SK-N-SH treated with all-trans-retinoic acid at 6 μM for 48 hours (cell line): ENCODE data around the gene PILRA.

Experiments
- ATAC-seq: fragments of 200-7000 bp; cut with Tn5 transposase; 3 replicates; pipeline ENCODE4 v1.9.1; 2020; ENCODE audit warnings: mild to moderate bottlenecking, moderate library complexity
- ARNTL ChIP-seq: fragments of 450-650 bp; formaldehyde crosslinking; IDR thresholded peaks from 2 replicates; pipeline ENCODE4 v1.5.0; 2020; ENCODE audit warnings: low read depth, mild to moderate bottlenecking, moderate library complexity, borderline replicate concordance
- BACH2 ChIP-seq: fragments of 250-450 bp; sonication (Bioruptor Pico); IDR thresholded peaks from 2 replicates; pipeline ENCODE4 v1.9.0; 2021; ENCODE audit warnings: mild to moderate bottlenecking, borderline replicate concordance
- CREB5 ChIP-seq: fragments of 250-450 bp; sonication (Bioruptor Pico); IDR thresholded peaks from 2 replicates; pipeline ENCODE4 v1.5.1; 2020; ENCODE audit warnings: low read depth, mild to moderate bottlenecking, moderate library complexity
- CSDC2 ChIP-seq: fragments of 250-450 bp; sonication (Bioruptor Pico); IDR thresholded peaks from 2 replicates; pipeline ENCODE4 v1.5.0; 2020; ENCODE audit warnings: mild to moderate bottlenecking, moderate library complexity
- CSRNP3 ChIP-seq: fragments of 250-450 bp; sonication (Bioruptor Pico); IDR thresholded peaks from 2 replicates; pipeline ENCODE4 v1.5.1; 2021; ENCODE audit warnings: mild to moderate bottlenecking, moderate library complexity
- ESRRG ChIP-seq: fragments of 250-450 bp; sonication (Bioruptor Pico); IDR thresholded peaks from 2 replicates; pipeline ENCODE4 v1.6.1; 2021; ENCODE audit warnings: mild to moderate bottlenecking
- GLIS3 ChIP-seq: fragments of 250-450 bp; sonication (Bioruptor Pico); IDR thresholded peaks from 2 replicates; pipeline ENCODE4 v1.5.0; 2020; ENCODE audit warnings: mild to moderate bottlenecking, moderate library complexity
- ISL1 ChIP-seq: fragments of 250-450 bp; sonication (Bioruptor Pico); IDR thresholded peaks from 2 replicates; pipeline ENCODE4 v2.1.2; 2022; ENCODE audit warnings: mild to moderate bottlenecking, moderate library complexity
- OSR1 ChIP-seq: fragments of 250-450 bp; sonication (Bioruptor Pico); IDR thresholded peaks from 2 replicates; pipeline ENCODE4 v1.8.0; 2022; ENCODE audit warnings: moderate library complexity, mild to moderate bottlenecking, inconsistent platforms
- POU6F1 ChIP-seq: fragments of 250-450 bp; sonication (Bioruptor Pico); IDR thresholded peaks from 2 replicates; pipeline ENCODE4 v1.8.0; 2021; ENCODE audit warnings: low read depth, mild to moderate bottlenecking, moderate library complexity, borderline replicate concordance
- PPARA ChIP-seq: fragments of 250-450 bp; sonication (Bioruptor Pico); IDR thresholded peaks from 2 replicates; pipeline ENCODE4 v1.5.0; 2020; ENCODE audit warnings: mild to moderate bottlenecking, borderline replicate concordance
- RARB ChIP-seq: fragments of 250-450 bp; sonication (Bioruptor Pico); IDR thresholded peaks from 2 replicates; pipeline ENCODE4 v1.8.0; 2021; ENCODE audit warnings: mild to moderate bottlenecking, moderate library complexity
- SNAI2 ChIP-seq: fragments of 250-450 bp; sonication (Bioruptor Pico); IDR thresholded peaks from 2 replicates; pipeline ENCODE4 v1.5.0; 2020; ENCODE audit warnings: mild to moderate bottlenecking, moderate library complexity
- TCF4 ChIP-seq: fragments of 250-450 bp; sonication (Bioruptor Pico); IDR thresholded peaks from 2 replicates; pipeline ENCODE4 v1.8.0; 2021; ENCODE audit warnings: mild to moderate bottlenecking, moderate library complexity, borderline replicate concordance
- TOX ChIP-seq: fragments of 250-450 bp; sonication (Bioruptor Pico); IDR thresholded peaks from 2 replicates; pipeline ENCODE4 v1.8.0; 2021; ENCODE audit warnings: mild to moderate bottlenecking, moderate library complexity, borderline replicate concordance
- ZC3H10 ChIP-seq: fragments of 250-450 bp; sonication (Bioruptor Pico); IDR thresholded peaks from 2 replicates; pipeline ENCODE4 v1.5.1; 2021; ENCODE audit warnings: mild to moderate bottlenecking, moderate library complexity
- ZFP3 ChIP-seq: fragments of 250-450 bp; sonication (Bioruptor Pico); IDR thresholded peaks from 2 replicates; pipeline ENCODE4 v1.5.0; 2020; ENCODE audit warnings: mild to moderate bottlenecking, moderate library complexity
- ZNF565 ChIP-seq: fragments of 450-650 bp; formaldehyde crosslinking; conservative IDR thresholded peaks from 2 replicates; pipeline ENCODE4 v1.5.0; 2020; ENCODE audit warnings: low read depth, mild to moderate bottlenecking, moderate library complexity
- ZNF8 ChIP-seq: fragments of 450-650 bp; formaldehyde crosslinking; IDR thresholded peaks from 2 replicates; pipeline ENCODE4 v1.5.0; 2020; ENCODE audit warnings: mild to moderate bottlenecking, moderate library complexity
- TF ChIP-seq, protein P1 (sequence below): fragments of 250-450 bp; sonication (Bioruptor Pico); IDR thresholded peaks from 2 replicates; pipeline ENCODE4 v1.8.0; 2020; ENCODE audit warnings: mild to moderate bottlenecking, moderate library complexity, borderline replicate concordance

Gene PILRA

DNA sequence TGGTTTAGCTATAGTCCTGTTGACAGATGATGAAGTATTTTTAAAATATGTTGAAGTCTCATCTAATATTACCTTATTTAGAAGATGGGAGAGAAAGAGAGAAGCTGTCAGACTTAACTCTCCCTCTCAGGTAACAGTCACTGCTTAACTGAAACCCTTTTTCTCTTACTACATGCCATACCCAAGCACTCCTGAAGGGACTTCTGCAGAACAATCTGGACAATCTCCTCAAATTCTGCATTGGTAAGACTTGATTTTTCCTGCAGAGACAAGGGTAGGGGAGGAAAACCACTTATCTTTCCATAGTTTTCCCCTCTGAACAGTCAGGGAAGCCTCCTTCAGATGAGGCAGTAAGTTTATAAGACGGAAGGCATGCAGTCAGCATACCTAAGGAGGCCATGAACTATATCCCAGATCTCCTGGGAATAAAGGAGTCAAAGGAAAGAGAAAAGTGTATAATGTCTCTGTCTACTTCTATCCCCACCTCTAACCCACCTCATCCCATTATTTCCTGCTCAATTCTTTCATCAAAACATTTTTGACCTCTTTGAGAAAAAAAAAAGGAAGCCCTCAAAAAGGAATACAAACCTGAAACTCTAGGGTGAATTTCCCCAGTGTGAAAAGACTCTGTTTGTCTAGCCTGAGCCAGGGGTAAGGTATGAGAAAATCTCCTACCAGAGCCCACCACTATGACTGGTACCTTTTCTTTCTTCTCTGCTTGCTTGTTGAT, 45.8 kb downstream of the PILRA start:
- TF ChIP-seq ZNF565 (CRISPR knock-in tag) (no peak), ARNTL (no peak), SNAI2 (no peak), OSR1 (CRISPR knock-in tag) (no peak), TCF4 (CRISPR knock-in tag) (no peak), ESRRG (CRISPR knock-in tag) (no peak), BACH2 (CRISPR knock-in tag) (no peak), ZNF8 (CRISPR knock-in tag) (no peak), RARB (no peak), GLIS3 (CRISPR knock-in tag) (no peak), CSRNP3 (no peak)
- ATAC-seq = peak; percentile 73

GRCh38 chr7:100419660-100420226, 46.5 kb downstream of the PILRA start:
- ATAC-seq = no peak
- TF ChIP-seq TOX (CRISPR knock-in tag) (no peak), ISL1 (CRISPR knock-in tag) (no peak), POU6F1 (CRISPR knock-in tag) (no peak), TCF4 (CRISPR knock-in tag) (no peak), ZNF8 (CRISPR knock-in tag) (no peak), PPARA (CRISPR knock-in tag) (no peak), CREB5 (CRISPR knock-in tag) (no peak), ZC3H10 (CRISPR knock-in tag) (no peak), CSDC2 (CRISPR knock-in tag) (no peak), RARB (no peak)
- TF ChIP-seq, protein P1, sequence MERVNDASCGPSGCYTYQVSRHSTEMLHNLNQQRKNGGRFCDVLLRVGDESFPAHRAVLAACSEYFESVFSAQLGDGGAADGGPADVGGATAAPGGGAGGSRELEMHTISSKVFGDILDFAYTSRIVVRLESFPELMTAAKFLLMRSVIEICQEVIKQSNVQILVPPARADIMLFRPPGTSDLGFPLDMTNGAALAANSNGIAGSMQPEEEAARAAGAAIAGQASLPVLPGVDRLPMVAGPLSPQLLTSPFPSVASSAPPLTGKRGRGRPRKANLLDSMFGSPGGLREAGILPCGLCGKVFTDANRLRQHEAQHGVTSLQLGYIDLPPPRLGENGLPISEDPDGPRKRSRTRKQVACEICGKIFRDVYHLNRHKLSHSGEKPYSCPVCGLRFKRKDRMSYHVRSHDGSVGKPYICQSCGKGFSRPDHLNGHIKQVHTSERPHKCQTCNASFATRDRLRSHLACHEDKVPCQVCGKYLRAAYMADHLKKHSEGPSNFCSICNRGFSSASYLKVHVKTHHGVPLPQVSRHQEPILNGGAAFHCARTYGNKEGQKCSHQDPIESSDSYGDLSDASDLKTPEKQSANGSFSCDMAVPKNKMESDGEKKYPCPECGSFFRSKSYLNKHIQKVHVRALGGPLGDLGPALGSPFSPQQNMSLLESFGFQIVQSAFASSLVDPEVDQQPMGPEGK (CRISPR knock-in tag) = no peak
- TF ChIP-seq, all 23 proteins: peak for 0

DNA sequence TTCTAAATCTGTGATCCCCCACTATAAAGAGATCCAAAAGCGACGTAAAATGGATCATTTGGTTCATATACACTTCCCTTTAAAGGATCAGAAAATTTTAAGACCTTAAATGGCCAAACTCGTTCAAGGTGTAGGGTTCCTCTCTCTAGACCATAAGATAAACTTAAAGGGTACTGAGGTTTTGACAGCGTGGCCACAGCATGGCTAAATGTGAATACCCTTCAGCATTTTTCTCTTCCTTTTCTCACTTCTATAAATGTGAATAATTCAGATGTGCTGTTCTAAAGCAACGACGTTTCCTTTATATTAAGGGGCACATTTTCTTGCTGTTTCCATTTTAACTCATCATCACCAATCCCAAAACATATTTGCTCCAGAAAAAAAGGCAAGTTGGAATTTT, 50.0 kb downstream of the PILRA start:
- no peak for TF ChIP-seq RARB

GRCh38 chr7:100425347-100425746, 52.1 kb downstream of the PILRA start:
- no peak for TF ChIP-seq ZFP3 (CRISPR knock-in tag)
- no peak for TF ChIP-seq PPARA (CRISPR knock-in tag)
- no peak for TF ChIP-seq ESRRG (CRISPR knock-in tag)
- TF ChIP-seq BACH2 (CRISPR knock-in tag) = no peak
- no peak for TF ChIP-seq SNAI2
- no peak for TF ChIP-seq OSR1 (CRISPR knock-in tag)
- TF ChIP-seq, protein P1 (CRISPR knock-in tag) = no peak
- TF ChIP-seq ISL1 (CRISPR knock-in tag) = no peak
- TF ChIP-seq RARB = no peak
- no peak for TF ChIP-seq GLIS3 (CRISPR knock-in tag)
- no peak for ATAC-seq

More for the DNA sequence above, 50.0 kb downstream of the PILRA start:
- no peak for ATAC-seq
